ENCODE results near the gene CBX3.
"Not testable (repeated sequence)": the region's sequence is repeated elsewhere in the genome, so short reads cannot be mapped to it uniquely, and the experiment has no call there.

CBX3 gene

DNA sequence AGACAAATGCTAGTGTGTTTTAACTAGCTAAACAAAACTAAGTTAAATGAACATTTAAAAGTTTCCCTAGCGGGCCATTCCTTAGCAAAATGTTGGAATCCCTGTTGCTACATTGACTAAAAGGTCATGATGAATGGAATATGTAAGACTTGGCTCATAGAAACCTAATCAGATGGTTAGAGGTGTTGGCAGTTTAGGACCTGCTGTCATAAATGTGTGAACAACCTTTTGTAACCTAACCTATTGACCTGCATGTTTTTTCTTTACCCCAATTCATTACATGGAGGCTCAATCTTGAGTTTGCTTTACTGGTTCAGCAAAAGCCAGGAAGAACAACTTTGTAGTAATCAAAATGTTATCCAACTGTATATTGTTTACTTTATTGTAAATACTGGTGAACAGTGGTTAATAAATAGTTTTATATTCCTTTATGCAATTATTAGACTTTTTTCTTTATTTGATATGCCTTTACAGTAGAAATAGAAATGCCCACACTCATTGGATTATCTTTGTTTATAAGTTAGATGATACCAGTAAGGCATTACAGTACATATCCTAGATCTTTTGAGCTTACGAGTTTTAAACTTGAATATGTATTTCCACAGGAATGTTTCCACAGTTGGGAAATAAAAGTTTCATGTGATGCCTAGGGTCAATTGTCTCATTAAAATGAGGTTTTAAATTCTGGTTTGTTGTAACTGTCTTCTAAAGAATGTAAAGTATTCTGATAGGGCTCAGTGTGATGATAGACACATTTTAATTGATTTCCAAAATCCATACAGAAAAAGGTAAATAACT is 11.6 kb downstream of the CBX3 start:
- DNase-seq (ENCODE audit: low spot score in 2 of 2) = no peak
- in situ Hi-C loops (cut with MboI; ENCODE audit: low sequenced_read_pairs) = loop anchor here (25.0 kb wide), 1 partner anchor 949 kb away; the partner anchor contains the start of genes HOXA10, HOXA3, HOXA7 and HOXA9
- no peaks in the 10 kb centered on the region for H3K9me3 ChIP-seq
- peaks cover 6% of the 10 kb centered on the region for H3K4me1 ChIP-seq
- no peaks in the 10 kb centered on the region for H3K27me3 ChIP-seq (ENCODE audit: low read depth)
- no peak overlapping the region for H3K4me3 ChIP-seq
- peaks cover 50% of the 10 kb centered on the region for H3K36me3 ChIP-seq (replicated peaks)

DNA sequence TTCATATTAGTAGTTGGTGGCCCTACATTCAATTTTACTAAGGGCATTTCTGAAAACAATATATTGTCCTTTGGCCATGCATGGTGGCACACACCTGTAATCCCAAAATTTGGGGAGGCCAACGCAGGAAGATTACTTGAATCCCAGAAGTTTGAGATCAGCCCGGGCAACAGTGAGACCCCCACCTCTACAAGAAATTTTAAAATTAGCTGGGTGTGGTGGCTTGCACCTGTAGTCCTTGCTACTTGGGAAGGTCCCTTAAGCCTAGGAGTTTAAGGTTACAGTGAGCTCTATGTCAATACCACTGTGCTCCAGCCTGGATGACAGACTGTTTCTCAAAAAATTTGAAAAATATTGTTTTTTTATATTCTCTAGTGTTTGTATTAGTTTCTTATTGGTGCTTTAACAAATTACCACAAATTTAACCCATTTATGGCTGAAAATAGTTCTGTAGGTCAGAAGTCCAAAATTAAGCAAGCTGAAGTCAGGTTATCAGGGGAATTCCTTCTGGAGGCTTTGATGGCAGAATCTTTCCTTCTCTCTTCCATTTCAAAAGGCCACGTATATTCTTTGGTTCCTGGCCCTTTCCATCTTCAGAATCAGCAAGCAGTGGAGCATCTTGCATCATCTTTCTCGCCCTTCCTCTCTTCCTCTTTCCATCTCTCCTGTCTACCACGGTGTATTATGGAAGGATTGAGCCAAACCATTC is 12.4 kb downstream of the CBX3 start:
- no peaks in the 10 kb centered on the region for H3K9me3 ChIP-seq
- no peak overlapping the region for H3K4me3 ChIP-seq
- in situ Hi-C loops (cut with MboI; ENCODE audit: low sequenced_read_pairs) = loop anchor here (25.0 kb wide), 1 partner anchor 948 kb away; the partner anchor contains the start of genes HOXA10, HOXA3, HOXA7 and HOXA9
- no peak for DNase-seq (ENCODE audit: low spot score in 2 of 2)
- peaks cover 6% of the 10 kb centered on the region for H3K4me1 ChIP-seq
- H3K36me3 ChIP-seq (replicated peaks) = peaks cover 43% of the 10 kb centered on the region
- H3K27me3 ChIP-seq (ENCODE audit: low read depth) = no peaks in the 10 kb centered on the region

DNA sequence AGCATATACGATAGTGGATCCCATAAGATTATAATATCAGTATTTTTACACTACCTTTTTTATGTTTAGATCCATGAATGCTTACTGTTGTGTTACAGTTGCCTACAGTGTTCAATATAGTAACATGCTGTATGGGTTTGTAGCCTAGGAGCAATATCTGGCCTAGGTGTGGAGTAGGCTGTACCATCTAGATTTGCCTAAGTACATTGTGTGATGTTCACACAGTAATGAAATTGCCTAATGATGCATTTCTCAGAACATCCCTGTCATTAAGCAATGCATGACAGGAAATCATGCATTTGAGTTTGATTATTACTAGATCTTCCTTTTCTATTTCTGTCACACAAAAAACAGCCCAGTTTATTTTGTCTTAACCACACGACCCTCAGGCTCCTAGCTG is 14.5 kb downstream of the CBX3 start:
- no peaks in the 10 kb centered on the region for H3K27me3 ChIP-seq (ENCODE audit: low read depth)
- H3K4me1 ChIP-seq = peaks cover 6% of the 10 kb centered on the region
- DNase-seq (ENCODE audit: low spot score in 2 of 2) = no peak
- in situ Hi-C loops (cut with MboI; ENCODE audit: low sequenced_read_pairs) = loop anchor here (25.0 kb wide), 1 partner anchor 946 kb away; the partner anchor contains the start of genes HOXA10, HOXA3, HOXA7 and HOXA9
- peaks cover 22% of the 10 kb centered on the region for H3K36me3 ChIP-seq (replicated peaks)
- H3K4me3 ChIP-seq = no peak overlapping the region
- H3K9me3 ChIP-seq = no peaks in the 10 kb centered on the region

DNA sequence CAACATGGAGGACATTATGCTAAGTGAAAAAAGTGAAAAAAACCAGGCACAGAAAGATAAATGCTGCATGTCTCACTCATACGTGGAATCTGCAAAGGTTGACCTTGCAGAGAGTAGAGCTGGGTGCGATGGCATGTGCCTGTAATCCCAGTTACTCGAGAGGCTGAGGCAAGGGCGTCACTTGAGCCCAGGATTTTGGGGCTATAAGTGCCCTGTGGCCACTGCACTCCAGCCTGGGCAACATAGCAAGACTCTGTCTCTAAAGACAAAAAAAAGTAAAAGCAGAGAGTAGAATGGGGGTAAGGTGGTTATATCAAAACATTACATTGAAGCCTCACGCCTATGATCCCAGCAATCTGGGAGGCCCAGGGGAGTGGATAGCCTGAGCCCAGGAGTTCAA is 22.8 kb downstream of the CBX3 start:
- Histone ChIP-seq H3K9me3 (no peaks in the 10 kb centered on the region), H3K36me3 (replicated peaks) (no peaks in the 10 kb centered on the region), H3K4me1 (no peaks in the 10 kb centered on the region), H3K4me3 (no peak overlapping the region), H3K27me3 (ENCODE audit: low read depth) (no peaks in the 10 kb centered on the region)
- in situ Hi-C loops (cut with MboI; ENCODE audit: low sequenced_read_pairs) = loop anchor here (25.0 kb wide), 1 partner anchor 938 kb away; the partner anchor contains the start of genes HOXA10, HOXA3, HOXA7 and HOXA9
- DNase-seq (ENCODE audit: low spot score in 2 of 2) = no peak

DNA sequence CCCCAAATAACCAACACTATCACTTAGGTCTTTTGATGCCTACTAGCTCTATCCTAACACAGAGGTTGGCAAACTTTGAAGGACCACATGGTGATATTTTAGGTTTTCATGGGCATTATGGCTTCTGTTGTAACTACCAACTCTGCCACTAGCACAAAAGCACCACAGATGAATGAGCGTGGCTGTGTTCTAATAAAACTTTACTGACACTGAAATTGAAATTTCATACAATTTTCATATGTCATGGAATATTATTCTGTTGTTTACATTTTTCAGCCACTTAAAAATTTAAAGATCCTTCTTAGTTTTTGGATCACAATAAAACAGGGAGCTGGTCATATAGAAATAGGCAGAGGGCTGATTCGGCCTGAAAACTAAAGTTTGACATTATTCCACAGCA is 26.4 kb downstream of the CBX3 start:
- Histone ChIP-seq H3K4me1 (no peaks in the 10 kb centered on the region), H3K4me3 (no peak overlapping the region), H3K27me3 (ENCODE audit: low read depth) (no peaks in the 10 kb centered on the region), H3K9me3 (no peaks in the 10 kb centered on the region), H3K36me3 (replicated peaks) (no peaks in the 10 kb centered on the region)
- no peak for DNase-seq (ENCODE audit: low spot score in 2 of 2)
- in situ Hi-C loops (cut with MboI; ENCODE audit: low sequenced_read_pairs) = no loop called here

DNA sequence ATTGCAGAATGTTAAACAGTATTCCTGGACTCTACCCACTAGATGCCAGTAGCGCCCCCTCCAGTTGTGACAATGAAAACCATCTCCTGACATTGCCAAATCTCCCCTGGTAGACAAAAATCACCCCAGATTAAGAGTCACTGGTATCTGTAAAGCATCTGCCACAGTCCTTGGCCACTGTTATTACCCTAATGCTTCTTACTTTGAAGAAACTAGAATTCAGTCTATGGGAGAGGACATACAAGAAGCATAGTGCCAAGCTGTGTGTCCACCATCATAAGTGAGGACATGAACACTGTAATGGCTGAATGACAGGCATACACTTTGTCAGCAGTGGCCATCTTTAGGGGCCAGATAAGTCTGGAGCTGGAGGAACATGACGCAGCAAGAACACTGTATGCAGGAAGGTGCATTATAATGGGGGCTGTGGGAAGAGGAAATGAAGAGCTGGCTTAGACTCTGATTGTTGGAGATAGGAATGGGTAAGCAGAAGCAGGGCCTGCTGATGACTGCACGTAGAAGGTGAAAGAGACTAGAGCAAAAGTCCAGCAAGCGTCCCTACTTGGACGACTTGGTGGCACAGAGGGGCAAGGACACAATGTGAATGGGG is 32.5 kb downstream of the CBX3 start:
- Histone ChIP-seq H3K4me1 (no peaks in the 10 kb centered on the region), H3K36me3 (replicated peaks) (no peaks in the 10 kb centered on the region), H3K9me3 (no peaks in the 10 kb centered on the region), H3K4me3 (no peak overlapping the region), H3K27me3 (ENCODE audit: low read depth) (no peaks in the 10 kb centered on the region)
- DNase-seq (ENCODE audit: low spot score in 2 of 2) = no peak
- in situ Hi-C loops (cut with MboI; ENCODE audit: low sequenced_read_pairs) = no loop called here

DNA sequence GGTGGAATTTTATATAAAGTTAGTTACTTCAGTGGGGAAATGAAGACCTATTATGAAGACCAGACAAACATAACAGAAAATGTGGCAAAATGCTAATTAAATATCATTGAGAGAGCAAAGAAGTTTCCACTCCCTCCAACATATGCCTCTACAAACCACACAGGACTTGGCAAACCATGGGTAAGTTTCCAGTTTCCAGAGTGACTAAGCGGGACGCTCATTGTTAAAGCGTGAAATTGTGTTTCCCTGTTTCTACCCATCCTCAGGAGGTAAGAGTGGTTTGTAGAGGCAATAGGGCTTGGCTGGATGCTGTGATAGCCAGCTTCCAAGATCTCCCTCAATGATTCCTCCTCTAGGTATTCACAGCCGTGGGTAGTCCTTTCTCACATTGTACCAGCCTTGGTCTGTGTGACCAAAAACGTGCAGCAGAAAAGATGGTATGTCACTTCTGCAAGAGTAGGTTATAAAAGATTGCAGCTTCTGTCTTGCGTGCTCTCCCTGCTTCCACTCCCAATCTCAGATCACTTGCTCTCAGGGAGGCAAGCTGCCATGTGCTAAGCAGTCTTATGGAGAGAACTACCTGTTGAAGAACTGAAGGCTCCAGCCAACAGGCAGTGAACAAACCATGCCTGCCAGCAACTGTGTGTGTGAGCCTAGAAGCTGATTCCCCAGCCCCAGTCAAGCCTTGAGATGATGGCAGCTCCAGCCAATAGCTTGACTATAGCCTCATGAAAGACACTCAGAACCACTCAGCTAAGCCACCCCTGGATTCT is 35.7 kb downstream of the CBX3 start:
- in situ Hi-C loops (cut with MboI; ENCODE audit: low sequenced_read_pairs) = no loop called here
- H3K9me3 ChIP-seq = no peaks in the 10 kb centered on the region
- no peaks in the 10 kb centered on the region for H3K4me1 ChIP-seq
- no peaks in the 10 kb centered on the region for H3K27me3 ChIP-seq (ENCODE audit: low read depth)
- no peak for DNase-seq (ENCODE audit: low spot score in 2 of 2)
- no peak overlapping the region for H3K4me3 ChIP-seq
- no peaks in the 10 kb centered on the region for H3K36me3 ChIP-seq (replicated peaks)

DNA sequence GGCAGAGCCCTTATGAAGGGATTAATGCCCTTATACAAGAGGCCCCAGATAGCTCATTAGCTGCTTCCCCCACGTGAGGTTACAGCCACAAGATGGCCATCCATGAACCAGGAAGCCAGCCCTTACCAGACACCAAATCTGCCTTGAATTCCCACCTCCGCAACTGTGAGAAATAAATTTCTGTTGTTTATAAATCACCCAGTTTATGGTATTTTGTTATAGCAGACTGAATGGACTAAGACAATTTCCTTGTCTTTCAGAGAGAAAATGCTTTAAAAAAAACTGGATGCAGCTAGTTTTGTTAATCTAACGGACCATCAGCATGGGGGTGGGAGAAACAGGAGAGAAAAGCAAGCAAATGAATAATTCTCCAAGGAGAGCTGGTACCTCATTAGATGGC is 36.5 kb downstream of the CBX3 start:
- no peaks in the 10 kb centered on the region for H3K36me3 ChIP-seq (replicated peaks)
- no peak for DNase-seq (ENCODE audit: low spot score in 2 of 2)
- H3K4me3 ChIP-seq = no peak overlapping the region
- H3K9me3 ChIP-seq = no peaks in the 10 kb centered on the region
- in situ Hi-C loops (cut with MboI; ENCODE audit: low sequenced_read_pairs) = no loop called here
- H3K4me1 ChIP-seq = no peaks in the 10 kb centered on the region
- no peaks in the 10 kb centered on the region for H3K27me3 ChIP-seq (ENCODE audit: low read depth)

DNA sequence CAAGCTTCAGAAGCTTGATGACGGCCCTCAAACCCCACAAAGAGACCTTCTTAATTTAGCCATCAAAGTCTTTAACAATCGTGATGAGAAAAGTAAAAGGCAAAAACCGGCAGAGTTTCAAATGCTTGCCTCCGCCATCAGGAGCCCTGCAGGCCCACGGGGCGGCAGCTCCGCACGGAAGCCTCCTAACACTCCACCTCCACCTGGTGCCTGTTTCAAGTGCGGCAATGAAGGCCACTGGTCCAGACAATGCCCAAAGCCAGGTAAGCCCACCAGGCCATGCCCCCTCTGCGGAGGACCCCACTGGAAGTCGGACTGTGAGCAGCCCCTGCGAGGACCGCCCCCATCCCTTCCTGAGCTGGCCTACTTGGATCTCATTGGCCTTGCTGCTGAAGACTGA is 43.6 kb downstream of the CBX3 start:
- H3K27me3 ChIP-seq (ENCODE audit: low read depth) = no peaks in the 10 kb centered on the region
- H3K9me3 ChIP-seq = no peaks in the 10 kb centered on the region
- H3K4me3 ChIP-seq = no peak overlapping the region
- in situ Hi-C loops (cut with MboI; ENCODE audit: low sequenced_read_pairs) = no loop called here
- no peak for DNase-seq (ENCODE audit: low spot score in 2 of 2)
- no peaks in the 10 kb centered on the region for H3K4me1 ChIP-seq
- H3K36me3 ChIP-seq (replicated peaks) = no peaks in the 10 kb centered on the region

DNA sequence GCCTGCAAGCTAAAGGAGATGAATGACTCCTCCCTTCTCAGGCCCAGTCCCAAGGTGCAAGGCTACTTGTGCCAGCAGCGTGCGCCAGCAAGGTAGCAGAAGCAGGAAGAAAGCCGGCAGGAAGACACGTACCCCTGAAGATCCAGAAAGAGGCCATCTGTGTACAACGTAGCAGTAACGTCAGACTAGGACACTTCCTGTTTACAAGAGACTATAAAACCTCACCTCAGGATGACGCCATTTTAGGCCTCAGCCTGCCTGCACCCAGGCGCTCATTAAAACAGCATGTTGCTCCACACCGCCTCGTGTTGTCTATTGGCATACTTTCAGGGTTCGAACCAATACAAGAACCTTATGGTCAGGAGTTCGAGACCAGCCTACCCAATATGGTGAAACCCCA is 48.7 kb downstream of the CBX3 start:
- in situ Hi-C loops (cut with MboI; ENCODE audit: low sequenced_read_pairs) = no loop called here
- Histone ChIP-seq H3K9me3 (no peaks in the 10 kb centered on the region), H3K27me3 (ENCODE audit: low read depth) (0 out of 2 replicates have a peak, but pooled peaks cover 2% of the 10 kb centered on the region), H3K4me3 (no peak overlapping the region), H3K36me3 (replicated peaks) (no peaks in the 10 kb centered on the region), H3K4me1 (no peaks in the 10 kb centered on the region)
- no peak for DNase-seq (ENCODE audit: low spot score in 2 of 2)

DNA sequence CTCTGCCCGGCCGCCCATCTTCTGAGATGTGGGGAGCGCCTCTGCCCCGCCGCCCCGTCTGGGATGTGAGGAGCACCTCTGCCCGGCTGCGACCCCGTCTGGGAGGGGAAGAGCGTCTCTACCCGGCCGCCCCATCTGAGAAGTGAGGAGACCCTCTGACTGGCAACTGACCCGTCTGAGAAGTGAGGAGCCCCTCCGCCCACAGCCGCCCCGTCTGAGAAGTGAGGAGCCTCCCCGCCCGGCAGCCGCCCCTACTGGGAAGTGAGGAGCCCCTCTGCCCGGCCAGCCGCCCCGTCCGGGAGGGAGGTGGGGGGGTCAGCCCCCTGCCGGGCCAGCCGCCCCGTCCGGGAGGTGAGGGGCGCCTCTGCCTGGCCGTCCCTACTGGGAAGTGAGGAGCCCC is 60.3 kb downstream of the CBX3 start:
- H3K36me3 ChIP-seq (replicated peaks); DNase-seq (ENCODE audit: low spot score in 2 of 2); H3K4me3 ChIP-seq; H3K9me3 ChIP-seq; H3K4me1 ChIP-seq; H3K27me3 ChIP-seq (ENCODE audit: low read depth); in situ Hi-C loops (cut with MboI; ENCODE audit: low sequenced_read_pairs): not testable (repeated sequence)

Data from HAP-1 (cell line).